ENCODE data around the gene HMMR. TPM values are rescaled to one million over a fixed set of nuclear protein-coding genes. Genes with fewer than 3 reads are reported as not detected.

Gene HMMR
- total RNA-seq, 1 donor from 2014 or later = 225 TPM

GRCh38 chr5:163506726-163507125 lies 46.3 kb downstream of the HMMR start:
- Histone ChIP-seq H4K20me1 (ENCODE audit: low read depth) (peaks cover 56% of the 10 kb centered on the region), H3K9me3 (ENCODE audit: low read depth) (no peaks in the 10 kb centered on the region), H3K79me2 (ENCODE audit: low read depth) (peaks cover 78% of the 10 kb centered on the region), H3K9ac (peak overlapping the region; percentile 69), H3K27ac (no peak overlapping the region), H3K4me2 (peak overlapping the region; percentile 94), H3K36me3 (no peaks in the 10 kb centered on the region), H3K4me1 (peaks cover 42% of the 10 kb centered on the region), H2AFZ (replicated peaks) (no peak overlapping the region), H3K4me3 (peak overlapping the region; percentile 90), H3K27me3 (no peaks in the 10 kb centered on the region), H3F3A (ENCODE audit: low read depth) (peaks cover 33% of the 10 kb centered on the region)
- Mint-ChIP-seq H3K27ac (no peak overlapping the region), H3K9me3 (no peaks in the 10 kb centered on the region), H3K36me3 (peaks cover 11% of the 10 kb centered on the region), H3K4me3 (peak overlapping the region; percentile 92), H3K27me3 (ENCODE audit: insufficient read depth, low read depth) (peaks cover 2% of the 10 kb centered on the region), H3K4me1 (peaks cover 40% of the 10 kb centered on the region)
- TF ChIP-seq EZH2phosphoT487 (IDR thresholded peaks at IDR 0.05) (no peak), CTCF (IDR thresholded peaks at IDR 0.05) (no peak), EZH2 (IDR thresholded peaks at IDR 0.05) (no peak)
- DNase-seq (ENCODE audit: low spot score) = no peak

- Mint-ChIP-seq H3K4me3 (no peak overlapping the region), H3K36me3 (peaks cover 16% of the 10 kb centered on the region), H3K4me1 (peaks cover 33% of the 10 kb centered on the region), H3K9me3 (no peaks in the 10 kb centered on the region), H3K27ac (no peak overlapping the region), H3K27me3 (ENCODE audit: insufficient read depth, low read depth) (peaks cover 2% of the 10 kb centered on the region)
- Histone ChIP-seq H3F3A (ENCODE audit: low read depth) (peaks cover 21% of the 10 kb centered on the region), H3K36me3 (peaks cover 10% of the 10 kb centered on the region), H3K4me1 (peaks cover 30% of the 10 kb centered on the region), H3K9me3 (ENCODE audit: low read depth) (no peaks in the 10 kb centered on the region), H4K20me1 (ENCODE audit: low read depth) (peaks cover 71% of the 10 kb centered on the region), H3K27ac (no peak overlapping the region), H3K4me2 (peak overlapping the region; percentile 94), H3K79me2 (ENCODE audit: low read depth) (peaks cover 90% of the 10 kb centered on the region), H3K9ac (no peak overlapping the region), H3K27me3 (no peaks in the 10 kb centered on the region), H3K4me3 (no peak overlapping the region), H2AFZ (replicated peaks) (no peak overlapping the region)
- TF ChIP-seq EZH2 (IDR thresholded peaks at IDR 0.05) = no peak
- no peak for TF ChIP-seq EZH2phosphoT487 (IDR thresholded peaks at IDR 0.05)
- no peak for TF ChIP-seq CTCF (IDR thresholded peaks at IDR 0.05)
- no peak for DNase-seq (ENCODE audit: low spot score)
These were observed 48.3 kb downstream of the HMMR start for GRCh38 chr5:163508753-163509152.

GRCh38 chr5:163509291-163509951 lies 49.0 kb downstream of the HMMR start:
- DNase-seq (ENCODE audit: low spot score) = no peak
- Histone ChIP-seq H4K20me1 (ENCODE audit: low read depth) (peaks cover 71% of the 10 kb centered on the region), H3K4me1 (peaks cover 24% of the 10 kb centered on the region)

GRCh38 chr5:163512526-163512925 lies 52.1 kb downstream of the HMMR start:
- H2AFZ ChIP-seq (replicated peaks) = no peak overlapping the region
- H3K4me1 Mint-ChIP-seq = peaks cover 14% of the 10 kb centered on the region
- no peak for TF ChIP-seq CTCF (IDR thresholded peaks at IDR 0.05)
- TF ChIP-seq EZH2phosphoT487 (IDR thresholded peaks at IDR 0.05) = no peak
- TF ChIP-seq EZH2 (IDR thresholded peaks at IDR 0.05) = no peak
- H3K27me3 ChIP-seq = no peaks in the 10 kb centered on the region
- no peak for DNase-seq (ENCODE audit: low spot score)
- H3K36me3 ChIP-seq = peaks cover 35% of the 10 kb centered on the region
- H3K9me3 ChIP-seq (ENCODE audit: low read depth) = no peaks in the 10 kb centered on the region
- H3F3A ChIP-seq (ENCODE audit: low read depth) = peaks cover 2% of the 10 kb centered on the region
- H3K27ac ChIP-seq = no peak overlapping the region
- no peaks in the 10 kb centered on the region for H3K9me3 Mint-ChIP-seq
- H3K27me3 Mint-ChIP-seq (ENCODE audit: insufficient read depth, low read depth) = no peaks in the 10 kb centered on the region
- peaks cover 69% of the 10 kb centered on the region for H3K79me2 ChIP-seq (ENCODE audit: low read depth)
- no peak overlapping the region for H3K9ac ChIP-seq
- no peak overlapping the region for H3K4me3 ChIP-seq
- peaks cover 11% of the 10 kb centered on the region for H3K4me1 ChIP-seq
- no peak overlapping the region for H3K4me2 ChIP-seq
- H3K27ac Mint-ChIP-seq = no peak overlapping the region
- H3K4me3 Mint-ChIP-seq = no peak overlapping the region
- H3K36me3 Mint-ChIP-seq = peaks cover 28% of the 10 kb centered on the region
- H4K20me1 ChIP-seq (ENCODE audit: low read depth) = peaks cover 62% of the 10 kb centered on the region

More at GRCh38 chr5:163509291-163509951, 49.0 kb downstream of the HMMR start:
- Histone ChIP-seq H3K27me3 (no peaks in the 10 kb centered on the region), H2AFZ (replicated peaks) (no peak overlapping the region), H3K9ac (peak overlapping the region; percentile 9), H3K27ac (no peak overlapping the region), H3K79me2 (ENCODE audit: low read depth) (peaks cover 84% of the 10 kb centered on the region), H3F3A (ENCODE audit: low read depth) (peaks cover 15% of the 10 kb centered on the region), H3K4me3 (no peak overlapping the region), H3K4me2 (peak overlapping the region; percentile 57), H3K36me3 (peaks cover 15% of the 10 kb centered on the region), H3K9me3 (ENCODE audit: low read depth) (no peaks in the 10 kb centered on the region)
- Mint-ChIP-seq H3K9me3 (no peaks in the 10 kb centered on the region), H3K27me3 (ENCODE audit: insufficient read depth, low read depth) (peaks cover 2% of the 10 kb centered on the region), H3K4me3 (no peak overlapping the region), H3K27ac (peak overlapping the region; percentile 36), H3K36me3 (peaks cover 16% of the 10 kb centered on the region), H3K4me1 (peaks cover 33% of the 10 kb centered on the region)
- no peak for TF ChIP-seq EZH2 (IDR thresholded peaks at IDR 0.05)

Measured in neural progenitor cell (in vitro differentiated cells).